Spinal cord (tissue), 10 donors: ENCODE results near the gene S1PR5. TPM values are rescaled to one million over a fixed set of nuclear protein-coding genes. Genes with fewer than 3 reads are reported as not detected.
"Not testable (repeated sequence)": the region's sequence is repeated elsewhere in the genome, so short reads cannot be mapped to it uniquely, and the experiment has no call there.

ENCODE experiments used
- DNase-seq, 6 donors: peaks; one replicate each; pipeline versions ENCODE4 v3.0.0 to v3.0.0-alpha.2; 2013 to 2015; ENCODE audit warnings: low spot score in 6 of 6, low read depth in 4 of 6
- H3K27ac ChIP-seq: one replicate; pipeline ENCODE4 v1.5.1; 2013; ENCODE audit warnings: low read depth, low read length, control low read depth
- H3K27me3 ChIP-seq: one replicate; pipeline ENCODE4 v1.6.1; 2013; ENCODE audit warnings: low read length; ENCODE audit not compliant: control insufficient read depth, insufficient read depth
- H3K36me3 ChIP-seq: one replicate; pipeline ENCODE4 v1.6.1; 2013; ENCODE audit warnings: low read length; ENCODE audit not compliant: control insufficient read depth, insufficient read depth
- H3K4me1 ChIP-seq: one replicate; pipeline ENCODE4 v1.6.1; 2013; ENCODE audit warnings: low read length; ENCODE audit not compliant: control insufficient read depth, insufficient read depth
- H3K4me3 ChIP-seq: one replicate; pipeline ENCODE4 v1.5.1; 2013; ENCODE audit warnings: low read depth, low read length, control low read depth
- H3K9me3 ChIP-seq: one replicate; pipeline ENCODE4 v1.6.1; 2013; ENCODE audit warnings: low read length; ENCODE audit not compliant: control insufficient read depth, insufficient read depth
- WGBS: methylation state at CpG from one replicate; pipeline ENCODE4 v1.1.5; 2013; ENCODE audit warnings: missing lambda C conversion rate; ENCODE audit not compliant: insufficient coverage; 5-methylcytosine and 5-hydroxymethylcytosine counted together
- polyA plus RNA-seq, 2 donors: library from polyadenylated mRNA; unstranded; fragments of 120-200 nt; gene quantifications; one replicate each; pipeline ENCODE4 v1.2.1, GENCODE V29; 2013; ENCODE audit not compliant: insufficient read length in 2 of 2
- total RNA-seq, 2 donors: library from RNA; depleted of rRNA in 1 of 2; stranded (reverse); fragments of 120-200 nt in 1 of 2; fragments of >200 nt in 1 of 2; gene quantifications; one replicate each; pipeline versions ENCODE4 v1.2.3 to v1.2.4, GENCODE V29; 2013 to 2014
- donor health status: healthy.

The S1PR5 gene
- total and polyA plus RNA-seq, 4 donors = 1.1 to 3.8 (median 1.5) TPM

DNA sequence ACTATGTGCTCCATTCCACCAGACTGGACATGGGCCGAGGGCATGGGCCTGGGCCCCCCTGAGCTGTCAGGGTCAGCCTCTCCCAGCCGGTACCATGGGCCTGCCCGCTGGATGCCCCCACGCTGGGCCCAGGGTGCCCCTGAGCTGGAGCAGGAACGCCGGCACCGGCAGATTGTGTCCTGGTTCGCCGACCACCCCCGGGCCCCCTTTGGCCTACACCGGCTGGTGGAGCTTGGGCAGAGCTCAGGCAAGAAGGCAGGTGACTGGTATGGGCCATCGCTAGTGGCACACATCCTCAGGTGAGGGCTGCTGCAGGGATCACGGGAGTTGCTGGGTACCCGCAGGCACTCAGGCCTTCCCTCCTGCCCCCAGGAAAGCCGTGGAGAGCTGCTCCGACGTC lies 29.6 kb upstream of the S1PR5 start:
- H3K27ac ChIP-seq = no peak overlapping the region
- no peaks in the 10 kb centered on the region for H3K9me3 ChIP-seq
- H3K4me3 ChIP-seq = no peak overlapping the region
- no peaks in the 10 kb centered on the region for H3K27me3 ChIP-seq
- peaks cover 62% of the 10 kb centered on the region for H3K36me3 ChIP-seq
- 96% methylated on average over 17 of the region's 17 CpGs for WGBS
- peaks cover 22% of the 10 kb centered on the region for H3K4me1 ChIP-seq
- no peak for DNase-seq

DNA sequence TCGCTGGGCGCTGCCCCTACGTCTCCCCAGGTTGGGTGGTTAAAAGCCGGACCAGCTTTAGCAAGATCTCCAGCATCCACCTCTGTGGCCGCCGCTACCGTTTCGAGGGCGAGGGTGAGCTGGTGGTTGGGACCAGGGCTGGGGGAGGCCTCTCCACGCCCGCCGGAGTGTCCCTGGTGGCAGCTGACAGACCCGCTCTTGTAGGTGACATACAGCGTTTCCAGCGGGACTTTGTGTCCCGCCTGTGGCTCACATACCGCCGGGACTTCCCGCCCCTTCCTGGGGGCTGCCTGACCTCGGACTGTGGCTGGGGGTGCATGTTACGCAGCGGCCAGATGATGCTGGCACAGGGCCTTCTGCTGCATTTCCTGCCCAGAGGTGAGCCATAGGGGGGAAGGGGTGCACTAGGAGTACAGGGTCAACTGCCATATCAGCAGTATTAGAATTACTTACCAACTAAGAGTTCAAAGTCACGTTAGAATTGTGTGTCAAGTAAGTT lies 27.6 kb upstream of the S1PR5 start:
- H3K27ac ChIP-seq = no peak overlapping the region
- H3K4me3 ChIP-seq = peak overlapping the region; percentile 68
- peaks cover 42% of the 10 kb centered on the region for H3K36me3 ChIP-seq
- no peaks in the 10 kb centered on the region for H3K9me3 ChIP-seq
- WGBS = 63% methylated on average over 11 of the region's 23 CpGs
- H3K27me3 ChIP-seq = no peaks in the 10 kb centered on the region
- DNase-seq = no peak
- H3K4me1 ChIP-seq = peaks cover 22% of the 10 kb centered on the region

DNA sequence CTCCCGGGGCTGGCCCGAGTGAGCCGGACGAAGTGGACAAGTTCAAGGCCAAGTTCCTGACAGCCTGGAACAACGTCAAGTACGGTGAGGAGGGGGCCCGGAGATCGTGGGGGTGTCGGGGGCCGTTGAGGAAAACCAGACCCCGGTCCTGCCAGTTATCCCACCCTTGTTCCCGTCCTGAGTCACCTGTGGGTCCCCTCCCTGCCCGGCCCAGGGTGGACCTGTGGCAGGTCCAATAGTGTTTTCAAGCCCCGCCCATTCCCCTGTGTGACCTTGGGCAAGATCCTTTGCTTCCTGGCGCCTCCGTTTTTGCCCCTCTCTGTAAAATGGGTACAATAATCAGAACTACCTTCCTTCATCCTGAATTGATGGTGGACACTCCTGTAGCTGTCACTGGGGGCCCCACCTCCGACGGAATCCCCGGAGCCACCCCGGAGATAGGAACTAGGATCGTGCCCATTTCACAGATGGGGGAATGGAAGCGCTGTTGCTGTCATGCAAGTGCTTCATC lies 27.1 kb upstream of the S1PR5 start:
- H3K27ac ChIP-seq = peak overlapping the region; percentile 15
- WGBS = 13% methylated on average over 18 of the region's 22 CpGs

DNA sequence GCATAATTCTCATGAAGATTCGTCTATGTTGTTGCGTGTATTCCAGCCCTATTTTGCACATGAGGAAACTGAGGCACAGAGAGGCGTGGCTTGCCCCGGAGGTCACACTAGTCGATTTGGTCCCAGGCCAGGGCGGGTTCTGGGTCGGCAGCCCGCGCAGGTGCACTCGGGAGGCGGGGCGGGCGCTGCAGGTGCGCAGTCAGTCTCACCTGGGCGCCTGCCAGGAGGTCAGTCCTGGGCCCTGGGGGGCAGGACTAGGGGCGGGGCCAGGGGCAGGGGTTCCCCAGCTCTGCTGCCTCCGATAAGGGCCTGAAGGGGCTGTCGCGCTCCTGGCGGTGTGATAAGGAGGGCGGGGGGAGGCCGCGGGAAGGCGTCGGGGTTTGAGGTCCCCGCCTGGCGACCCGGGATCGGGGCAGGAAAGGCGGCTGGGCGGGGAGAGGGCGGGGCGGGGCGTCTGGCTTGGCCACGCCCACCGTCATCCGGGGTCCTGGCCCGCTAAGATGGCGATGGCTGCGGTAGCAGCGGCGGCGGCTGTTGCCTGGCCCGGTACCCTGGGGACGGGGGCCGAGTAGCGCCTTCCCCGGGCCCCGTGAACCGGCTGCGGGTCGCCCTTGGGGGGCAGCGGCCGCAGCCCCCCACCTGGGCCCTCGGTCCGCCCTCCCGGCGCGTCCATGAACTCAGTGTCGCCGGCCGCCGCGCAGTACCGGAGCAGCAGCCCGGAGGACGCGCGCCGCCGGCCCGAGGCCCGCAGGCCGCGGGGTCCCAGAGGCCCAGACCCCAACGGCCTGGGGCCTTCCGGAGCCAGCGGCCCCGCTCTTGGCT lies 26.4 kb upstream of the S1PR5 start, which contains the start of gene ATG4D:
Gene ATG4D (plus strand): TSS at position 485 of the 822 bp plus-strand sequence. CDS start 187 bp downstream, at position 672.
- peak in 3 of 6 donors; percentile 53 to 91 (median 90) for DNase-seq
- 1% methylated on average over 79 of the region's 79 CpGs for WGBS
- Histone ChIP-seq H3K36me3 (peaks cover 30% of the 10 kb centered on the region), H3K27me3 (no peaks in the 10 kb centered on the region), H3K4me1 (peaks cover 22% of the 10 kb centered on the region), H3K4me3 (peak within 1 kb of the TSS; percentile 68), H3K9me3 (no peaks in the 10 kb centered on the region), H3K27ac (peak within 1 kb of the TSS; percentile 33)

More for the DNA sequence above, 27.1 kb upstream of the S1PR5 start:
- no peaks in the 10 kb centered on the region for H3K9me3 ChIP-seq
- no peaks in the 10 kb centered on the region for H3K27me3 ChIP-seq
- H3K36me3 ChIP-seq = peaks cover 37% of the 10 kb centered on the region
- H3K4me3 ChIP-seq = peak overlapping the region; percentile 68
- H3K4me1 ChIP-seq = peaks cover 22% of the 10 kb centered on the region
- peak in 1 of 6 donors; percentile 34 for DNase-seq

DNA sequence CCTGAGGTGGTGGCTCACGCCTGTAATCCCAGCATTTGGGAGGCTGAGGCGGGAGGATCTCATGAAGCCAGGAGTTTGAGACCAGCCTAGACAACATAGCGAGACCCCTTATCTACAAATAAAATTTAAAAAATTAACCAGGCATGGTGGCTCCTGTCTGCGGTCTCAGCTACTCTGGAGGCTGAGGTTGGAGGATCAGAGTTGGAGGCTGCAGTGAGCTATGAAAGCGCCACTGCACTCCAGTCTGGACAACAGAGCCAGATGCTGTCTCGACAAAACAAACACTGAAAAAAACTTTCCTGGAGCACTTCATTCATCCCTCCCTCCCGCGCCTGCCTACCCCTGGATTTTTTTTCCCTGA lies 25.8 kb upstream of the S1PR5 start:
- no peak for DNase-seq
- Histone ChIP-seq H3K27me3 (no peaks in the 10 kb centered on the region), H3K4me3 (peak overlapping the region; percentile 68), H3K4me1 (peaks cover 22% of the 10 kb centered on the region), H3K27ac (no peak overlapping the region), H3K36me3 (peaks cover 24% of the 10 kb centered on the region), H3K9me3 (no peaks in the 10 kb centered on the region)
- 53% methylated on average over 5 of the region's 8 CpGs for WGBS

DNA sequence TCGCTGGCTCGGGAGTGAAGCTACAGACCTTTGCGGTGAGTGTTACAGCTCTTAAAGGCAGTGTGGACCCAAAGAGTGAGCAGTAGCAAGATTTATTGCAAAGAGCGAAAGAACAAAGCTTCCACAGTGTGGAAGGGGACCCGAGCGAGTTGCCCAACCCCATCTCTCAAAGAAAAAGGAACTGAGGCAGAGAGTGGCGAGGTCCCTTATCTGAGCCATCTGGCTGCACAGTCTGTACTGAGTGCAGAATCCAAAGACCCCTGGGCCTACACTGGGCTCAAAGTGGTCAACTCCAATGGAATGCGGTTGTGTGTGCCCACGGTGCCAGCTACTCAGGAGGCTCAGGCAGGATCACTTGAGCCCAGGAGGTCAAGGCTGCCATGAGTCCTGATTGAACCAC lies 21.8 kb upstream of the S1PR5 start:
- H3K4me1 ChIP-seq, DNase-seq, H3K27ac ChIP-seq, H3K36me3 ChIP-seq, H3K27me3 ChIP-seq, H3K4me3 ChIP-seq, H3K9me3 ChIP-seq: not testable (repeated sequence)
- 63% methylated on average over 6 of the region's 9 CpGs for WGBS

DNA sequence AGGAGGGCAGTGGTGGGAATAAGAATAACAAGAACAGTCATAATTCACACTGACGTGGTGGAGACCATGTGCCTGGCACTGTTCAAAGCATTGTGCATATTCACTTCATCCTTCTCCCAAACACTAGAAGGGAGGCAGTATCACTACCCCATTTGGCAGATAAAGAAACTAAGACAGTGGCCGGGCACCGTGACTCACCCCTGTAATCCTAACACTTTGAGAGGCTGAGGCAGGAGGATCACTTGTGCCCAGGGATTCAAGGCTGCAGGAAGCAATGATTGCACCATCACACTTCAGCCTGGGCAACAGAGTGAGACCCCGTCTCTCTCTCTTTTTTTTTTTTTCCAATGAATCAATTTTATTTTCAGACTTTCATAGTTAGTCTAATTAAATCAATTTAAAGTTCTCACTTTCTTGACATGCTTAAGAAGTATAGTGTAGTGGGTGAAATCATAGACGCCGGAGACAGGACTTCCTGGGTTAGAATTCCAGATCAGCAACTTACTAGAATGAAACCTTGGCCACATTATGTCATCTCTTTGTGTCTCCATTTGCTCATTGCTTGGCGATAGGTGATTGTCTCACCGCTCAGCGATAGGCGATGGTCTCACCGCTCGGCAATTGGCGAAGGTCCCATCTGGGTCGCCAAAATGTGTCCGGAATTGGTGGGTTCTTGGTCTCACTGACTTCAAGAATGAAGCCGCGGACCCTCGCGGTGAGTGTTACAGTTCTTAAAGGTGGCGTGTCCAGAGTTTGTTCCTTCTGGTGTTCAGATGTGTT lies 21.1 kb upstream of the S1PR5 start:
- Histone ChIP-seq H3K9me3 (no peaks in the 10 kb centered on the region), H3K27ac (no peak overlapping the region), H3K4me3 (no peak overlapping the region), H3K4me1 (peaks cover 5% of the 10 kb centered on the region), H3K36me3 (no peaks in the 10 kb centered on the region), H3K27me3 (no peaks in the 10 kb centered on the region)
- DNase-seq = no peak
- WGBS = 86% methylated on average over 8 of the region's 20 CpGs

DNA sequence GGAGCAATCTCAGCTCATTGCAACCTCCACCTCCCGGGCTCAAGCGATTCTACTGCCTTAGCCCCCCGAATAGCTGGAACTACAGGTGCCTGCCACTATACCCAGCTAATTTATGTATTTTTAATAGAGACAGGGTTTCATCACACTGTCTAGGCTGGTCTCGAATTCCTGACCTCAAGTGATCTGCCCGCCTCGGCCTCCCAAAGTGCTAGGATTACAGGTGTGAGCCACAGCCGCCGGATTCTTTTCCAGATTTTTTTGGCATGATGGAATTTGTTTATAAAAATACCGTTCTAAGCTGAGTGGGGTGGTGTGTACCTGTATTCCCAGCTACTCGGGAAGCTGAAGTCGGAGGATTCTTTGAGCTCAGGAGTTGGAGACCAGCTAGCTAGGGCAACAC lies 20.4 kb upstream of the S1PR5 start:
- WGBS = 86% methylated on average over 6 of the region's 11 CpGs

DNA sequence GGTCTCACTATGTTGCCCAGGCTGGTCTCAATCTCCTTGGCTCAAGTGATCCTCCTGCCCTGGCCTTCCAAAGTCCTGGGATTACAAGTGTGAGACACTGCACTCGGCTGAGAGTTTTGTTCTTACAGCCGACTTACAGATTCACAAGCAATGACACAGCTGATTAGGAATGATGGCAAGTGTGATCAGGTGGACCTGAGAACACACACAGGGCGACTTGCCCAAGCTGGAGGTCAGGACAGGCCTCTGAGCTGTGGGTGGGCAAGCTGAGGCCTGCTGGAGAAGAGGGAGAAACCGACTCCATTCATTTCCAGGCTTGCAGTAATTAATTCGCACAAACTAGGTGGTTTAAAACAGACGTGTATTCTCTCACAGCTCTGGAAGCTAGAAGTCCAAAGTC lies 18.4 kb upstream of the S1PR5 start:
- Histone ChIP-seq H3K4me3 (no peak overlapping the region), H3K4me1 (no peaks in the 10 kb centered on the region), H3K9me3 (no peaks in the 10 kb centered on the region), H3K27ac (no peak overlapping the region), H3K27me3 (no peaks in the 10 kb centered on the region), H3K36me3 (no peaks in the 10 kb centered on the region)
- 76% methylated on average over 4 of the region's 6 CpGs for WGBS
- DNase-seq = no peak

More for the DNA sequence above, 20.4 kb upstream of the S1PR5 start:
- Histone ChIP-seq H3K4me3 (no peak overlapping the region), H3K4me1 (no peaks in the 10 kb centered on the region), H3K36me3 (no peaks in the 10 kb centered on the region), H3K9me3 (no peaks in the 10 kb centered on the region), H3K27me3 (no peaks in the 10 kb centered on the region), H3K27ac (no peak overlapping the region)
- no peak for DNase-seq
